ENCODE measurements around the gene AKT1.

Gene AKT1

GRCh38 chr14:104769324-104770071 lies 26.1 kb downstream of the AKT1 start:
- Mint-ChIP-seq H3K27me3 (ENCODE audit: low read depth) (no peaks in the 10 kb centered on the region), H3K9me3 (peaks cover 5% of the 10 kb centered on the region), H3K27ac (peak overlapping the region; percentile 31), H3K4me1 (ENCODE audit: low read depth) (peaks cover 2% of the 10 kb centered on the region), H3K36me3 (ENCODE audit: low read depth) (peaks cover 22% of the 10 kb centered on the region), H3K4me3 (no peak overlapping the region)

- Mint-ChIP-seq H3K27ac (peak overlapping the region; percentile 36), H3K27me3 (ENCODE audit: low read depth) (no peaks in the 10 kb centered on the region), H3K9me3 (peaks cover 5% of the 10 kb centered on the region), H3K36me3 (ENCODE audit: low read depth) (peaks cover 22% of the 10 kb centered on the region), H3K4me3 (no peak overlapping the region), H3K4me1 (ENCODE audit: low read depth) (peaks cover 2% of the 10 kb centered on the region)
Measured at GRCh38 chr14:104768437-104769323, 26.9 kb downstream of the AKT1 start.

GRCh38 chr14:104767634-104767918 lies 28.0 kb downstream of the AKT1 start:
- H3K9me3 Mint-ChIP-seq = peaks cover 5% of the 10 kb centered on the region
- peaks cover 17% of the 10 kb centered on the region for H3K36me3 Mint-ChIP-seq (ENCODE audit: low read depth)
- H3K4me1 Mint-ChIP-seq (ENCODE audit: low read depth) = peaks cover 2% of the 10 kb centered on the region
- no peak overlapping the region for H3K4me3 Mint-ChIP-seq
- H3K27ac Mint-ChIP-seq = no peak overlapping the region
- no peaks in the 10 kb centered on the region for H3K27me3 Mint-ChIP-seq (ENCODE audit: low read depth)

GRCh38 chr14:104766863-104767633 lies 28.5 kb downstream of the AKT1 start:
- Mint-ChIP-seq H3K27ac (no peak overlapping the region), H3K36me3 (ENCODE audit: low read depth) (peaks cover 18% of the 10 kb centered on the region), H3K9me3 (peaks cover 5% of the 10 kb centered on the region), H3K4me3 (no peak overlapping the region), H3K27me3 (ENCODE audit: low read depth) (no peaks in the 10 kb centered on the region), H3K4me1 (ENCODE audit: low read depth) (peaks cover 2% of the 10 kb centered on the region)

- H3K4me1 Mint-ChIP-seq (ENCODE audit: low read depth) = peaks cover 2% of the 10 kb centered on the region
- peaks cover 5% of the 10 kb centered on the region for H3K9me3 Mint-ChIP-seq
- H3K27me3 Mint-ChIP-seq (ENCODE audit: low read depth) = no peaks in the 10 kb centered on the region
- peaks cover 13% of the 10 kb centered on the region for H3K36me3 Mint-ChIP-seq (ENCODE audit: low read depth)
- no peak overlapping the region for H3K4me3 Mint-ChIP-seq
- no peak overlapping the region for H3K27ac Mint-ChIP-seq
Measured at GRCh38 chr14:104766256-104766862, 29.2 kb downstream of the AKT1 start.

GRCh38 chr14:104765517-104765916 lies 30.0 kb downstream of the AKT1 start:
- Mint-ChIP-seq H3K36me3 (ENCODE audit: low read depth) (peaks cover 5% of the 10 kb centered on the region), H3K9me3 (no peaks in the 10 kb centered on the region), H3K4me1 (ENCODE audit: low read depth) (peaks cover 2% of the 10 kb centered on the region), H3K27ac (no peak overlapping the region), H3K4me3 (no peak overlapping the region), H3K27me3 (ENCODE audit: low read depth) (no peaks in the 10 kb centered on the region)

GRCh38 chr14:104758981-104759969 lies 36.3 kb downstream of the AKT1 start:
- H3K4me3 Mint-ChIP-seq = no peak overlapping the region
- peaks cover 17% of the 10 kb centered on the region for H3K4me1 Mint-ChIP-seq (ENCODE audit: low read depth)

GRCh38 chr14:104757681-104758392 lies 37.7 kb downstream of the AKT1 start:
- peaks cover 24% of the 10 kb centered on the region for H3K4me1 Mint-ChIP-seq (ENCODE audit: low read depth)
- no peak overlapping the region for H3K27ac Mint-ChIP-seq
- H3K27me3 Mint-ChIP-seq (ENCODE audit: low read depth) = no peaks in the 10 kb centered on the region
- H3K36me3 Mint-ChIP-seq (ENCODE audit: low read depth) = peaks cover 13% of the 10 kb centered on the region
- H3K4me3 Mint-ChIP-seq = no peak overlapping the region
- H3K9me3 Mint-ChIP-seq = no peaks in the 10 kb centered on the region

More at GRCh38 chr14:104758981-104759969, 36.3 kb downstream of the AKT1 start:
- no peak overlapping the region for H3K27ac Mint-ChIP-seq
- H3K36me3 Mint-ChIP-seq (ENCODE audit: low read depth) = peaks cover 11% of the 10 kb centered on the region
- no peaks in the 10 kb centered on the region for H3K9me3 Mint-ChIP-seq
- no peaks in the 10 kb centered on the region for H3K27me3 Mint-ChIP-seq (ENCODE audit: low read depth)

- no peaks in the 10 kb centered on the region for H3K27me3 Mint-ChIP-seq (ENCODE audit: low read depth)
- peaks cover 24% of the 10 kb centered on the region for H3K4me1 Mint-ChIP-seq (ENCODE audit: low read depth)
- H3K36me3 Mint-ChIP-seq (ENCODE audit: low read depth) = peaks cover 11% of the 10 kb centered on the region
- H3K9me3 Mint-ChIP-seq = no peaks in the 10 kb centered on the region
- peak overlapping the region; percentile 72 for H3K27ac Mint-ChIP-seq
- no peak overlapping the region for H3K4me3 Mint-ChIP-seq
Measured at GRCh38 chr14:104757238-104757585, 38.3 kb downstream of the AKT1 start.

- Mint-ChIP-seq H3K4me3 (no peak overlapping the region), H3K9me3 (no peaks in the 10 kb centered on the region), H3K27me3 (ENCODE audit: low read depth) (no peaks in the 10 kb centered on the region), H3K36me3 (ENCODE audit: low read depth) (peaks cover 8% of the 10 kb centered on the region), H3K27ac (peak overlapping the region; percentile 72), H3K4me1 (ENCODE audit: low read depth) (peaks cover 24% of the 10 kb centered on the region)
Measured at GRCh38 chr14:104756477-104757237, 38.9 kb downstream of the AKT1 start.

GRCh38 chr14:104755621-104756020 lies 39.9 kb downstream of the AKT1 start:
- H3K4me1 Mint-ChIP-seq (ENCODE audit: low read depth) = peaks cover 24% of the 10 kb centered on the region
- no peak overlapping the region for H3K27ac Mint-ChIP-seq
- H3K36me3 Mint-ChIP-seq (ENCODE audit: low read depth) = peaks cover 8% of the 10 kb centered on the region
- no peak overlapping the region for H3K4me3 Mint-ChIP-seq
- no peaks in the 10 kb centered on the region for H3K9me3 Mint-ChIP-seq
- no peaks in the 10 kb centered on the region for H3K27me3 Mint-ChIP-seq (ENCODE audit: low read depth)

- no peaks in the 10 kb centered on the region for H3K27me3 Mint-ChIP-seq (ENCODE audit: low read depth)
- peaks cover 8% of the 10 kb centered on the region for H3K36me3 Mint-ChIP-seq (ENCODE audit: low read depth)
Measured at GRCh38 chr14:104754213-104754851, 41.2 kb downstream of the AKT1 start.

More at GRCh38 chr14:104754213-104754851, 41.2 kb downstream of the AKT1 start:
- peaks cover 24% of the 10 kb centered on the region for H3K4me1 Mint-ChIP-seq (ENCODE audit: low read depth)
- H3K27ac Mint-ChIP-seq = peak overlapping the region; percentile 84
- no peaks in the 10 kb centered on the region for H3K9me3 Mint-ChIP-seq
- H3K4me3 Mint-ChIP-seq = peak overlapping the region; percentile 88
